ENCODE results near the gene ORAI3. TPM values are rescaled to one million over a fixed set of nuclear protein-coding genes. Genes with fewer than 3 reads are reported as not detected.

Gene ORAI3
- polyA plus RNA-seq, 1 of the 3 experiments (the other 2 are of a cell fraction): 29.0 TPM

DNA sequence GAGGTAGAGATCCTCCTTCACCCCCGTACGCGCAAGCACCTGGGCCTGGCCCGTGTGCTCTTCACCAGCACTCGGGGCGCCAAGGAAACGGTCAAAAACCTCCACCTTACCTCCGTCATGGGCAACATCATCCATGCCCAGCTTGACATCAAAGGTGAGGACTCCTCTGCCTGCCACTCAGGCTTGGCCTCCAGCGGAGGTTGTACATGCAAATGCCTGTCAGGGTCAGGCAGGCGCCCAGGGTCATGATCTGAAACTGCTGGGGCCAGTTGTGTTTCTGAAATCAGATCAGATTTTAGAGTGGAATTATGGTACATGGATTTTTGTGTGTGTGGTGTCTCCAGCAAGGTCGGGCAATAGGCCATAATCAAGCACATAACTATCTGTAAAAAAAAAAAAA, 12.5 kb downstream of the ORAI3 start (continued):
- TF ChIP-seq RFX5 (IDR thresholded peaks at IDR 0.05; ENCODE audit: low read length): no peak
- TF ChIP-seq, protein P1, sequence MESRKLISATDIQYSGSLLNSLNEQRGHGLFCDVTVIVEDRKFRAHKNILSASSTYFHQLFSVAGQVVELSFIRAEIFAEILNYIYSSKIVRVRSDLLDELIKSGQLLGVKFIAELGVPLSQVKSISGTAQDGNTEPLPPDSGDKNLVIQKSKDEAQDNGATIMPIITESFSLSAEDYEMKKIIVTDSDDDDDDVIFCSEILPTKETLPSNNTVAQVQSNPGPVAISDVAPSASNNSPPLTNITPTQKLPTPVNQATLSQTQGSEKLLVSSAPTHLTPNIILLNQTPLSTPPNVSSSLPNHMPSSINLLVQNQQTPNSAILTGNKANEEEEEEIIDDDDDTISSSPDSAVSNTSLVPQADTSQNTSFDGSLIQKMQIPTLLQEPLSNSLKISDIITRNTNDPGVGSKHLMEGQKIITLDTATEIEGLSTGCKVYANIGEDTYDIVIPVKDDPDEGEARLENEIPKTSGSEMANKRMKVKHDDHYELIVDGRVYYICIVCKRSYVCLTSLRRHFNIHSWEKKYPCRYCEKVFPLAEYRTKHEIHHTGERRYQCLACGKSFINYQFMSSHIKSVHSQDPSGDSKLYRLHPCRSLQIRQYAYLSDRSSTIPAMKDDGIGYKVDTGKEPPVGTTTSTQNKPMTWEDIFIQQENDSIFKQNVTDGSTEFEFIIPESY (IDR thresholded peaks at IDR 0.05; ENCODE audit: borderline replicate concordance, low read depth): no peak
- TF ChIP-seq FOXJ3 (CRISPR knock-in tag; IDR thresholded peaks at IDR 0.05): no peak
- TF ChIP-seq EZH2phosphoT487 (IDR thresholded peaks at IDR 0.05; ENCODE audit: borderline replicate concordance, low read depth): no peak
- TF ChIP-seq, protein P2, sequence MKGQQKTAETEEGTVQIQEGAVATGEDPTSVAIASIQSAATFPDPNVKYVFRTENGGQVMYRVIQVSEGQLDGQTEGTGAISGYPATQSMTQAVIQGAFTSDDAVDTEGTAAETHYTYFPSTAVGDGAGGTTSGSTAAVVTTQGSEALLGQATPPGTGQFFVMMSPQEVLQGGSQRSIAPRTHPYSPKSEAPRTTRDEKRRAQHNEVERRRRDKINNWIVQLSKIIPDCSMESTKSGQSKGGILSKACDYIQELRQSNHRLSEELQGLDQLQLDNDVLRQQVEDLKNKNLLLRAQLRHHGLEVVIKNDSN (IDR thresholded peaks at IDR 0.05; ENCODE audit: borderline replicate concordance, low read depth): no peak
- TF ChIP-seq RXRA (IDR thresholded peaks at IDR 0.05; ENCODE audit: borderline replicate concordance, low read depth): no peak
- no peak for TF ChIP-seq TEAD4 (IDR thresholded peaks at IDR 0.05; ENCODE audit: borderline replicate concordance, insufficient read depth)
- no peak for TF ChIP-seq GATA2 (CRISPR knock-in tag; IDR thresholded peaks at IDR 0.05)
- TF ChIP-seq RCOR1 (IDR thresholded peaks at IDR 0.05; ENCODE audit: low read length): no peak

DNA sequence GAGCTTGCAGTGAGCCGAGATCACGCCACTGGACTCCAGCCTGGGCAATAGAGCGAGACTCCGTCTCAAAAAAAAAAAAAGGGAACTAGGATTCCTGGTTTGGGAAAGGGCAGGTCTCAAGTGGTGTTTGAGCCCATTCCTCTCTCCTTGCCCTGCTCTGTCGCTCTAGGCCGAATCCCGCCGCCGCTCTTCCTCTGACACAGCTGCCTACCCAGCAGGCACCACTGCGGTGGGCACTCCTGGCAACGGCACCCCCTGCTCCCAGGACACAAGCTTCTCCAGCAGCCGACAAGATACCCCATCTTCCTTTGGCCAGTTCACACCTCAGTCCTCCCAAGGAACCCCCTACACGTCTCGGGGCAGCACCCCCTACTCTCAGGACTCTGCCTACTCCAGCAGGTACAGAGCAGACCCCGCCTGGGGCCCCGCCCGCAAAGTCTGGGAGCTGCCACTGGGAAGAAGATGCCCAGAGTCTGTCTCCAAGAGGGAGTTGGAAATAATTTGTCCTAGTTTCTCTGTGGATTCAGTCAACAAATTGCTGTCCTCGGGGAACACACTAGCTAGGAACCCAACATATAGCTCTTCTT, 15.2 kb downstream of the ORAI3 start:
- Histone ChIP-seq H3K27ac (ENCODE audit: low read depth in 2 of 2, low read length in 1 of 2) (no peak overlapping the region), H2AFZ (ENCODE audit: low read depth) (no peak overlapping the region), H3K4me1 (ENCODE audit: control insufficient read depth in 1 of 2, insufficient read depth in 2 of 2, low read depth in 1 of 2, low read length in 1 of 2) (peaks cover 0 to 4% of the 10 kb centered on the region in 2 experiments; a peak in 1 of 4 replicates), H4K20me1 (ENCODE audit: insufficient read depth) (no peaks in the 10 kb centered on the region), H3K9ac (no peak overlapping the region), H3K36me3 (replicated peaks in 1 of 2; ENCODE audit: control insufficient read depth in 1 of 2, insufficient read depth in 2 of 2, low read length in 1 of 2) (peaks cover 69 to 72% of the 10 kb centered on the region in 2 experiments), H3K27me3 (ENCODE audit: insufficient read depth) (no peaks in the 10 kb centered on the region), H3K4me3 (ENCODE audit: low read depth in 2 of 2, low read length in 1 of 2) (no peak overlapping the region), H3K9me3 (no peaks in the 10 kb centered on the region), H3F3A (replicated peaks; ENCODE audit: insufficient read depth) (no peaks in the 10 kb centered on the region), H3K9me2 (no peaks in the 10 kb centered on the region), H3K4me2 (no peak overlapping the region), H3K79me2 (ENCODE audit: insufficient read depth) (peaks cover 21% of the 10 kb centered on the region)
- ChIA-PET CTCF (interaction anchor here (1.2 to 3.7 kb wide), 3 partner anchors 10 to 22 kb away, joined by 5 to 21 read pairs (median 8); partner anchors contain the start of gene HSD3B7), POLR2A (no interaction called here)
- DNase-seq: no peak
- whole genome bisulfite sequencing (ENCODE audit: low lambda C conversion rate): over 99% methylated on average over 15 of the region's 18 CpGs
- TF ChIP-seq, protein P3, sequence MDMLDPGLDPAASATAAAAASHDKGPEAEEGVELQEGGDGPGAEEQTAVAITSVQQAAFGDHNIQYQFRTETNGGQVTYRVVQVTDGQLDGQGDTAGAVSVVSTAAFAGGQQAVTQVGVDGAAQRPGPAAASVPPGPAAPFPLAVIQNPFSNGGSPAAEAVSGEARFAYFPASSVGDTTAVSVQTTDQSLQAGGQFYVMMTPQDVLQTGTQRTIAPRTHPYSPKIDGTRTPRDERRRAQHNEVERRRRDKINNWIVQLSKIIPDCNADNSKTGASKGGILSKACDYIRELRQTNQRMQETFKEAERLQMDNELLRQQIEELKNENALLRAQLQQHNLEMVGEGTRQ (IDR thresholded peaks at IDR 0.05; ENCODE audit: borderline replicate concordance, low read depth, low read length): no peak
- TF ChIP-seq MEF2A (IDR thresholded peaks at IDR 0.05; ENCODE audit: borderline replicate concordance, low read depth) (no peak), RXRA (IDR thresholded peaks at IDR 0.05; ENCODE audit: borderline replicate concordance, low read depth) (no peak), RCOR1 (IDR thresholded peaks at IDR 0.05; ENCODE audit: low read length) (no peak), ELF1 (IDR thresholded peaks at IDR 0.05) (no peak), NFIC (IDR thresholded peaks at IDR 0.05; ENCODE audit: borderline replicate concordance) (no peak), NRF1 (IDR thresholded peaks at IDR 0.05; ENCODE audit: low read depth, low read length) (no peak), FOXJ3 (CRISPR knock-in tag; IDR thresholded peaks at IDR 0.05) (no peak), POLR2AphosphoS5 (IDR thresholded peaks at IDR 0.05; ENCODE audit: low read depth, low read length) (no peak), RFX5 (IDR thresholded peaks at IDR 0.05; ENCODE audit: low read length) (no peak), CHD2 (IDR thresholded peaks at IDR 0.05; ENCODE audit: low read length, partially characterized antibody) (no peak), EZH2phosphoT487 (IDR thresholded peaks at IDR 0.05; ENCODE audit: borderline replicate concordance, low read depth) (no peak)
- TF ChIP-seq, protein P2 (IDR thresholded peaks at IDR 0.05; ENCODE audit: borderline replicate concordance, low read depth): no peak
